GM19035 (cell line): ENCODE data around the gene SLC25A44.
A peak's percentile ranks its signal among the peaks of the same experiment; 100 is the strongest.
"Not testable (repeated sequence)": the region's sequence is repeated elsewhere in the genome, so short reads cannot be mapped to it uniquely, and the experiment has no call there.

Experiments used
- ATAC-seq: cut with Tn5 transposase; IDR thresholded peaks from one replicate; pipeline ENCODE4 v1.9.1; 2021; ENCODE audit not compliant: unreplicated experiment

Gene SLC25A44

DNA sequence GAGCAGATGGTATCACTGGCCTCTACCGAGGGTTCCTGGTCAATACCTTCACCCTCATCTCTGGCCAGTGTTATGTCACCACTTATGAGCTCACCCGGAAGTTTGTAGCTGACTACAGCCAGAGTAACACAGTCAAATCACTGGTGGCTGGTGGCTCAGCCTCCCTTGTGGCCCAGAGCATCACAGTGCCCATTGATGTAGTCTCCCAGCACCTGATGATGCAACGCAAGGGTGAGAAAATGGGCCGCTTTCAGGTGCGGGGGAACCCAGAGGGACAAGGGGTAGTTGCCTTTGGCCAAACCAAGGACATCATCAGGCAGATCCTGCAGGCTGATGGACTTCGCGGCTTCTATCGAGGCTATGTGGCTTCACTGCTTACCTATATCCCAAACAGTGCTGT, 6.1 kb downstream of the SLC25A44 start:
- no peak for ATAC-seq

DNA sequence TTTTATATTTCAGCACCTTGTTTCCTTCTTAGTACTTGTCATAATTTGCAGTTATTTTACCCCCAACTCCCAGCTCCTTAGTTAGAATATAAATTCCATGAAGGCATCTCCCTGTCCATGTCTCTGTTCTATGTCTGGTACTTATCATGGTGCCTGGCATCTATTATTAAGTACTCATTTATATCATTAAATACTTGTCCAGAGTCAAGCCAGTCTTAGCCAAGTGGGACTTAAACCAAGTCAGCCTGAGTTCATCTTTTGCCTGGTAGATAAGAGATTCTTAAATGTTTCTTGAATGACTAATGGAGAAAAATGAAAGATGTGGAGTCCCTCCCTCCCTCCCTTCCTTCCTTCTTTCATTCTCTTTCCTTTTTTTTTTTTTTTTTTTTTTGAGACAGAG, 9.4 kb downstream of the SLC25A44 start:
- ATAC-seq = no peak

DNA sequence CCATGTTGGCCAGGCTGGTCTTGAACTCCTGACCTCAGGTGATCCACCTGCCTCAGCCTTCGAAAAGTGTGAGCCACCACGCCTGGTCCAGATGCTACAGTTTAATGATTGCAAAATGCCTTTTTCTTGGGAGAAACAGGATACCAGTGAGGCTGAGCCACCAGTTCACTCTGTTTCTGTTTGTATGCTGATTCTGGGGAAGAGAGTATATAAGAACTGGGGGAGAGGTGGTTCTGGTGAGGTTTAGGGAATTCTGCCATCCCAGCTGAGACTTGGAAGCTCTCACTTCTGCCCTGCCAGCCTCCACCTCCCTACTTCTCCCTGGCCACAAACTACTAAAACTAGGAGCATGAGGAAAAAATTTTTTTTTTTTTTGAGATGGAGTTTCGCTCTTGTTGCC, 10.8 kb downstream of the SLC25A44 start:
- ATAC-seq = no peak

DNA sequence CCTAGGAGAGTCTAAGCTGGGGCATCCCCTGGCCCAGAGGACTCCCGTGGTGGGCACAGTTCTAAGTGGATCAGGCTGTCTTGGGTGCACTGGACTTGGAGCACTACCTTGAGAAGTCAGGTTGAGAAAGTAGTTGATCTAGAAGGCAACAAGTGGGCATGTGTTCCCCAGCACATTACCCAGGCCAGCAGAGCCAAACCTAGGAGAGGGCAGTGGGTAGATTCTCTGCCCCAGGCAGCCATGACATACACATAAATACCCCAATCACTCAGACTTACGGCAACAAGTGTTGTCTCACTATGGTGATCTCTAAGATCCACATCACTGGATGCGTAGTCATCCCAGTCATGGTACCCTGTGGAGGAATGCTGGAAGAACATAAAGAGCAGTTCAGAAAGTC, 17.3 kb downstream of the SLC25A44 start:
- no peak for ATAC-seq

DNA sequence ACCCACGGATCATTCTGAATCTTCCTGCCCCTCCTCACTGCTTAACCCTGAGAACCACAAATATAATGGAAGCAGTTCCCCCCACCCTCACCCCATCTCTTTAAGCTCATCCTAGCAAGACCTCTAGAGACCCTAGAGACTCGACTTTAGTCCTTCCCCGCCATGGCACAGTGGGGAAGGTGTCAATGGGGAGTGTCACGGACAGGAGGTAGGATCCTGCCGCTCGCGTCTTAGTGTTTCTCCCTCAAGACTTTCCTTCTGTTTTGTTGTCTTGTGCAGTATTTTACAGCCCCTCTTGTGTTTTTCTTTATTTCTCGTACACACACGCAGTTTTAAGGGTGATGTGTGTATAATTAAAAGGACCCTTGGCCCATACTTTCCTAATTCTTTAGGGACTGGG, 18.2 kb downstream of the SLC25A44 start:
- ATAC-seq = no peak

DNA sequence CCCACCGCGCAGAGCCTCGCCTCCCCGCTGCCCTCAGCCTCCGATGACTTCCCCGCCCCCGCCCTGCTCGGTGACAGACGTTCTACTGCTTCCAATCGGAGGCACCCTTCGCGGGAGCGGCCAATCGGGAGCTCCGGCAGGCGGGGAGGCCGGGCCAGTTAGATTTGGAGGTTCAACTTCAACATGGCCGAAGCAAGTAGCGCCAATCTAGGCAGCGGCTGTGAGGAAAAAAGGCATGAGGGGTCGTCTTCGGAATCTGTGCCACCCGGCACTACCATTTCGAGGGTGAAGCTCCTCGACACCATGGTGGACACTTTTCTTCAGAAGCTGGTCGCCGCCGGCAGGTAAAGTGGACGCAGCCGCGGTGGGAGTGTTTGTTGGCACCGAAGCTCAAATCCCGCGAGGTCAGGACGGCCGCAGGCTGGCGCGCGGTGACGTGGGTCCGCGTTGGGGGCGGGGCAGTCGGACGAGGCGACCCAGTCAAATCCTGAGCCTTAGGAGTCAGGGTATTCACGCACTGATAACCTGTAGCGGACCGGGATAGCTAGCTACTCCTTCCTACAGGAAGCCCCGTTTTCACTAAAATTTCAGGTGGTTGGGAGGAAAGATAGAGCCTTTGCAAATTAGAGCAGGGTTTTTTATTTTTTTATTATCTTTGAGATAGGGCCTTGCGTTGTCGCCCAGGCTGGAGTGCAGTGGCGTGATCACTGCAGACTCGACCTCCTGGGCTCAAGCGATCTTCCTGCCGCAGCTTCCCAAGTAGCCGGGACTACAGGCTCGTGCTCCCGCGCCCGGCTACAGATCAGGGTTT, 19.1 kb downstream of the SLC25A44 start, which contains the start of gene PMF1:
Gene PMF1, plus strand, starts transcription at position 175 of the 811 bp plus-strand sequence. Its CDS starts 9 bp downstream, at position 184.
- peak; percentile 91 for ATAC-seq

DNA sequence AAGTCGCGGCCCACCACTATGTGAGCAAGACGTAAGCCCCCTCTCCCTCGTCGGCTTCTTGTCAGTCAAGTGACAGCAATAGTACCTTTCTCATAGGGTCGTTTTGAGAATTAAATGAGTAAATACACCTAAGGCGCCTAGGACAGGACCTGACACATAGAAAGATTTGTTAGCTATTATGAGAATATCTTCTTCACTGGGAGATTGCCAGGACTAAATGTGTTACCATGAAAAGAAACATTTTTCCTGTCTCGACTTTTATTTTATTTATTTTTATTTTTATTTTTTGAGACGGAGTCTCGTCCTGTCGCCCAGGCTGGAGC, 19.7 kb downstream of the SLC25A44 start:
- no peak for ATAC-seq

DNA sequence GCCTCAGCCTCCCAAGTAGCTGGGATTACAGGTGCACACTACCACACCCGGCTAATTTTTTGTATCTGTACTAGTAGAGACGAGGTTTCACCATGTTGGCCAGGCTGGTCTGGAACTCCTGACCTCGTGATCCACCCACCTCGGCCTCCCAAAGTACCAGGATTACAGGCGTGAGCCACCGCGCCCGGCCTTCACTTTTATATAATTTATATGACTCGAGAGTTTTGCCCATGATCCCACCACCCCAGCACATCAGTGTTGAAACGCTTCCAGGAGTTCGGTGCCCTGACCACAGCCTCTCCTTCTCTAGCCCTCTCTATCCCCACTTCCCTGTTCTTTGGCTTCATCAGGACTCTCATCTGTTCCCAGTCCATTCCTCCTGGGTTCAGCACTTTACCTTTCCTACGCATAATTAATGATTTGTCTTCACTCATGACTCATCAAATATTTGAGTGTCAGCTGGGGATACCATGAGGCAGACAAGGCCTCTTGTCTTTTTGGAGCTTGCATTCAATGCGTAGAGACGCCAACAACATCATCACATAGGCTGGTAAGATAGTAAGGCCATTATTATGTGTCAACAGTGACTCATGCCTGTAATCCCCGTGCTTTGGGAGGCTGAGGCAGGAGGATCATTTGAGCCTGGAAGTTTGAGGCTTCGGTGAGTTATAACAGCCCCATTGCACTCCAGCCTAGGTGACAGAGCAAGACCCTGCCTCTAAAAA, 20.3 kb downstream of the SLC25A44 start:
- no peak for ATAC-seq

DNA sequence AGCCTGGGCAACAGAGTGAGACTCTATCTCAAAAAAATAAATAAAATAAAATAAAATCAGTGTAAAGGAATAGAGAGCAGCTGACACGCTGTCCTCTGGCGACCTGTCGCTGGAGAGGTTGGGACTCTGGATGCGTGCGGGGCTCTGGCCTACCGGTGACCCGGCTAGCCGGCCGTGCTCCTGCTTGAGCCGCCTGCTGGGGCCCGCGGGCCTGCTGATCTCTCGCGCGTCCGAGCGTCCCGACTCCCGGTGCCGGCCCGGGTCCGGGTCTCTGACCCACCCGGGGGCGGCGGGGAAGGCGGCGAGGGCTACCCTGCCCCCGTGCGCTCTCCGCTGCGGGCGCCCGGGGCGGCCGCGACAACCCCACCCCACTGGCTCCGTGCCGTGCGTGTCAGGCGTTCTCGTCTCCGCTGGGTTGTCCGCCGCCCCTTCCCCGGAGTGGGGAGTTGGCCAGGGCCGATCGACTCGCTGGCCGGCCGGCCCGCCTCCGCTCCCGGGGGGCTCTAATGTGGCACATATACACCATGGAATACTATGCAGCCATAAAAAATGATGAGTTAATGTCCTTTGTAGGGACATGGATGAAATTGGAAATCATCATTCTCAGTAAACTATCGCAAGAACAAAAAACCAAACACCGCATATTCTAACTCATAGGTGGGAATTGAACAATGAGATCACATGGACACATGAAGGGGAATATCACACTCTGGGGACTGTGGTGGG, 22.6 kb downstream of the SLC25A44 start:
- ATAC-seq = not testable (repeated sequence)

DNA sequence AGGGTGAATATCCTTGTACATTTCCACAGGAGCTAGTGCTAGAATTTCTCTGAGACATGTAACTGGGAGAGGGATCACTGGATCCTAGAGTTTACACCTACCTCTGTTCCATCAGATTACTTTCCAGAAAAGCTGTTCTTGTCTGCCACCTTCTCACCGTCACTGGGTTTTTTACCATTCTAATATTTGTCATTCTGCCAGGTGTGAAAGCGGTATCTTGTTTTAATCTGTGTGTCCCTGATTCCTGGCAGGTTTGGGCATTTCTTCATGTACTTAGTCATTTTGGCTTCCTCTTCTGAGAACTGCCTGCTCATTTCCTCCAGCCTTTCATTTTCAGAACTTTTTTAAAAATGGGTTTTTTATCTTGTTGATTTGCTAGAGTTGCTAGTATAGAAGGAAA, 24.0 kb downstream of the SLC25A44 start:
- ATAC-seq = no peak

DNA sequence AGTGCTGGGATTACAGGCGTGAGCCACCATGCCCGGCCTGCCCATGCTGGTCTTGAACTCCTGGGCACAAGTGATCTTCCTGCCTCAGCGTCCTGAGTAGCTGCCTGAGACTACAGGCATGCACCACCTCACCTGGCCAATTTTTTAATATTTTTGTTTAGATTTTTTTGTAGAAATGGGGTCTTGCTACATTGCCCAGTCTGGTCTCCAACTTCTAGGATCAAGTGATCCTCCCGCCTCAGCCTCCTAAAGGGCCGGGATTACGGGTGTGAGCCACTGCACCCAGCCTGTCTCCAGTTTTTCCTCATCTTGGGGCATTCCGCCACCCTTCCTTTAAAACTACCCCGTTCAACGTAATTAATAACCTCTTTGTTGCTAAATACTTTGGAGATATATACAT, 26.3 kb downstream of the SLC25A44 start:
- ATAC-seq = no peak

DNA sequence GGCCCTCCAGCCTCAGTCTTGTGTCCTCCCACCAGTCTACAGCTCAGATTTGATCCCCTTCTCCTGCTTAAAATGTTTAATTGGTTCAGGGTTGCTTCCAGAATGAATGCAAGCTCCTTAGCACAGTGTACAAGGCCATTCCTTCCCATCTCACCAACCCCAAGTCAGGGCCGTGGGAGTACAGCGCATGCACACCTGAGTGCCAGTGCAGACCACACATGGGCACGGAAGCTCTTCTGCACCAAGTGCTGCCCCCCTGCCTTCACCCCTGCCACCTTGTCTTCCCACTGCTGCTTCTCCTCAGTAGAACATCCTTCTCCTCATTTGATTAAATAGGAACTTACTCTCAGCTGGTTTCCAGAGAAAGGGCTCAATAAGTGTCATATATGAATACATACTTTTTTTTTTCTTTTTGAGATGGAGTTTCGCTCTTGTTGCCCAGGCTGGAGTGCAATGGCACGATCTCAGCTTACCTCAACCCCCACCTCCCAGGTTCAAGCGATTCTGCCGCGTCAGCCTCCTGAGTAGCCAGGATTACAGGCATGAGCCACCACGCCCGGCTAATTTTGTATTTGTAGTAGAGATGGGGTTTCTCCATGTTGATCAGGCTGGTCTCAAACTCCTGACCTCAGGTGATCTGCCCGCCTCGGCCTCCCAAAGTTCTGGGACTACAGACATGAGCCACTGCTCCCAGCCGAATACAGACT, 28.2 kb downstream of the SLC25A44 start:
- no peak for ATAC-seq

DNA sequence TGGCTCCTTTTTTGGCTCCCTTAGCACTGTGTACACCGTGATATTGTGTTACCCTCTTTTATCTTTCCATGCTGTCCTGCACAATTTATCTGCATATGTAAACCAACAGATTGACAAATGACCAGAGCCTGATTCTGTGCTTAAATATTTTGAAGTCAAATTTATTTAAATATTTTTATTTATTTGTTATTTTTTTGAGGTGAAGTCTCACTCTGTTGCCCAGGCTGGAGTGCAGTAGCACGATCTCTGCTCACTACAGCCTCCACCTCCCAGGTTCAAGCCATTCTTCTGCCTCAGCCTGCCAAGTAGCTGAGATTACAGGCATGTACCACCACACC, 31.7 kb downstream of the SLC25A44 start:
- peak; percentile 26 for ATAC-seq

DNA sequence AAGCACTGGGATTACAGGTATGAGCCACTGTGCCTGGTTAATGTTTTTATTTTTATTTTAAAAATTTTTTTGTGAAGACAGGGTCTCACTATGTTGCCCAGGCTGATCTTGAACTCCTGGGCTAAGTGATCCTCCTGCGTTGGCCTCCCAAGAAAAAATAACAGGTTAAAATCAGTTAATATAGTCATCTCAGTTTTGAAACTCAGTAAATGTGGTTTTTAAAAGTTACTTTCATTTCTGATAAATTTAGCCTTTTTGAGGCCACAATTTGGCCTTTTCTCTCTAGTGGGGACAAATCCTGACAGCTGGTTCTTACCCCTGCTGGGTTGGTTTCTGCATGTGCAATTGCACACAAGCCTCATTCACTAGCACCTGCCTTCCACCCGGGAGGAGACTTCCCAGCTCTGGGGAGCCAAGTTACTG, 32.2 kb downstream of the SLC25A44 start:
- peak; percentile 81 for ATAC-seq

DNA sequence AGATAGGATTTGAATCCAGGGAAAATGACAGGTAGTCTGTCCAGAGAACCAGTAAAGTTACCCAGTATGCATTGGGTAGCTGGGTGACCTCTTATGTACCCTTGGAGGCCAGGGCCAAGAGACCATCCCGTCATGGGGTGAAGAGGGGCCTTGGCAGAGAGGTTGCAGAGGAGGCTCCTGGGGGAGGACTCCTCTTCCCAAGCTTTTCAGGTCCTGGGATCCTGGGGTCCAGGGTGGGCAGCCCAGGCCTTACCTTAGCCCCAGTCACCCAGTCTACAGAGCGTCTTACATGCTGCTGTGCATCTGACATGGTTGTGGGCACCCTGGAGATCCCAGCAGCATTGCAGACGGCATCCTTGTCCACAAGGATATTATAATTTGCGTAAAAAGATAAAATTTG, 32.9 kb downstream of the SLC25A44 start:
- ATAC-seq = no peak

DNA sequence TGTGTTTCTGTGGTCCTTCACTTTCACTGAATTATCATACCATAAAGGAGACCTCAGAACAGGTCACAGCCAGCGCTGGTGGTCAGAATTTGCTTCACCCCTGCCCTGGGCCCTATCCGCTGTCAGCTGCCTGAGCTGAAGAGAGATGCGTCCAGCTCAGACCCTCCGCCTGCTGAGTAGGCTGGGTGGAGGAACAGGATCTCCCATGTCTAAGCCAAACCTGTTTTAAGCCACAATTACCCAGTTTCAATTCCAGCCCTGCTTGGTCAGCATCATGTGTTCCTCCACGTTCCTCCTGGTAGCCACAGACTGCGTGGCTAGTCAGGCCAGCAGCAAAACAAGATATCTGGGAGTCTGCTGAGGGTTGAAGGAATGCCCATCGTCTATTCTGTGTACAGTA, 34.6 kb downstream of the SLC25A44 start:
- no peak for ATAC-seq

DNA sequence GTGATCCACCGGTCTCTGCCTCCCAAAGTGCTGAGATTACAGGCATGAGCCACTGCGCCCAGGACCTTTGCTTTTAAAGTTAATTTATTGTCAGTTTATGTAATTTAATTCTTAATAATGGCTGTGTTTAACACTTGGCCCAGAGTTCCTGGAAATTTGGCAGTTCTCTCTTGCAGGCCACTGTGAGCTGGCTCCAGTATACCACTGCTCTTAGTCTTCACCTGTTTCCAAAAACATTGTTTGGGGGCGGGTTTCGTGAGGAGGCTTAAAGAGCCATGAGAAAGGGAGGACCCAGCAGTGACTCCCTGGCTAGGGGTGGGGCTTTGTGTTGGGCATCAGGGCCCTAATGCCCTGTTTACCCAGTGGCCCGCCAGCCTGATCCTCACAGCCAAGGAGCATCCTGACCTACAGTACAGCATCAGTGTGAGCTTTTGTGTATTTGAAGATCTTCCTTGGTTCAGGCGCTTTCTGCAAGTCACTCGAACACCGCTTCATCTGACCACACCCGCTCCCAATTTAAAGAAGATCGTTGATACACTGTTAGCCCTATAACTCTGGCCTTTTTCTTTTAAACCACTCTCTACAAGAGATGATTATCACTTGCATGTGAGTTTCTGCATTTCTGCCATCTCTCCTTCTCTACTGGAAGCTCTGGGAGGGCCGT, 36.0 kb downstream of the SLC25A44 start:
- no peak for ATAC-seq

DNA sequence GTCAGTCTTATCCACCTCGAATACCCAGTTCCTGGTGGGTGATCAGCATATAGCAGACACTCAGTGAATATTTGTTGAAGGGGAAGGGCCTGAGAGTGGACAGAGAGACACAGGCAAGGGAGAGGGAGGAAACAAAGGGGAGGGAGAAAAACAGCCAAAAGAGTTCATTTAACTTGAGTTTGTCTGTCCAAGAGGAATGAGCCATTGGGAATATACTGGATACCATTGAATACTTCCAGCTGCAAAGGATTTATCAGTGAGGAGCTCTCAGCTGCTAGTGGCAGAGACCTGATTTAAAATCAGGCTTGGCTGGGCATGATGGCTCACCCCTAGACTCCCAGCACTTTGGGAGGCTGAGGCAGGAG, 36.6 kb downstream of the SLC25A44 start:
- ATAC-seq = no peak

DNA sequence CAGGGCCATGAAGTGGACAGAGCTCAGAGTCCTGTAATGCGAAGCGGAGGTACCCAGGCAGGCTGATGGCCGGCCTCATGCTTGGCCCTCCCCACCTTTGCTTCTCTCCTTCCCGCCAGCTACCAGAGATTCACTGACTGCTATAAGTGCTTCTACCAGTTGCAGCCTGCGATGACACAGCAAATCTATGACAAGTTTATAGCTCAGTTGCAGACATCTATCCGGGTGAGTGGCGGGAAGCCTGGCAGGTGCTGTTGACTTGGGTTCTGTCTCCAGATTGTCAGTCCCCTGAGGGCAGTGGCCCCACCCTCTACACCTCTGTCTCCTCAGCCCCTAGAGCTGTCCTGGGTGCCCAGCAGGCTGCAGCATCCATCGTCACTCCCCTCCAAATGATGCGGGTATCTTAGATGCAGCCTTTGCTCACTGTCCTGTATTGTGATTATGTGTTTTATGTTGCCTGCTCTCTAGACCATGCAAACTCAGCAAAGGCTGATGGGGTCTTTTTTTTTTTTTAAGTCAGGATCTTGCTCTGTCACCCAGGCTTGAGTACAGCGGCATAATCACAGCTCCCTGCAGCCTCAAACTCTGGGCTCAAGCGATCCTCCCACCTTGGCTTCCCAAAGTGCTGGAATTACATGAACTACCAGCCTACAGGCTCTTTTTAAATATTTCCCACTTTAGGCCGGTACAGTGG, 38.4 kb downstream of the SLC25A44 start:
- ATAC-seq = no peak

DNA sequence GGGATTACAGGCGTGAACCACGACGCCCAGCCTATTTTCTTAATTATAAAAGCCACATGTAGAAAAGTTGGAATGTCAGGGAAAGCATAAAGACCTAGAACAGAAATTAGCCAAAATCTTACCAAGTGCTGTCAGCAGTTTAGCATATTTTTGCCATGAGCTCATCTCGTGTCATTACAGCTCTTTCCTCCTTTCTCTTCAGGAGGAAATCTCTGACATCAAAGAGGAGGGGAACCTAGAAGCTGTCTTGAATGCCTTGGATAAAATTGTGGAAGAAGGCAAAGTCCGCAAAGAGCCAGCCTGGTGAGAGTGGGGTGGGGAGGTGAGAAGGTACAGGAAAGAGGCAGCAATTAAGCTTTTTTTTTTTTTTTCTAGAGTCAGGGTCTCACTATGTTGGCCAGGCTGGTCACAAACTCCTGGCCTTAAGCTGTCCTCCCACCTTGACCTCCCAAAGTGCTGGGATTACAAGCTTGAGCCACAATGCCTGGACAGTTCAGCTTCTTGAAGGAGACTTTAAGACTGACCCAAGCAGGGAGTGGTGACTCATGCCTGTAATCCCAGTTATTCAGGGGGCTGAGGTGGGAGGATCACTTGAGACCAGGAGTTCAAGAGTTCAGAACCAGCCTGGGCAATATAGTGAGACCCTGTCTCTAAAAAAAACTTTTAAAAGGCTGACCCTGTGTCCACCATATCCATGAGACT, 39.7 kb downstream of the SLC25A44 start:
- no peak for ATAC-seq
